ENCODE results near the gene HIF3A.

- TF ChIP-seq CTCF (IDR thresholded peaks at IDR 0.05) (no peak), POLR2A (IDR thresholded peaks at IDR 0.05) (no peak)
Observed at GRCh38 chr19:46284635-46285034, 12.2 kb upstream of the HIF3A start.

Measured in breast epithelium (tissue), 3 donors.